T-helper 1 cell treated with Interleukin-12 subunit alpha and Interleukin-12 subunit beta and Interleukin-4 antibody, amounts not matched to agents 30 μg/mL and 1 μg/mL, for 36 hours (primary cell): ENCODE measurements around the gene MYH9.
A peak's percentile ranks its signal among the peaks of the same experiment; 100 is the strongest.
"Not testable (repeated sequence)": the region's sequence is repeated elsewhere in the genome, so short reads cannot be mapped to it uniquely, and the experiment has no call there.

Experiments
- H3K27ac Mint-ChIP-seq: one replicate; pipeline ENCODE4 v1.8.0; 2021; ENCODE audit warnings: mild to moderate bottlenecking, mixed read lengths
- H3K27me3 Mint-ChIP-seq: one replicate; pipeline ENCODE4 v1.8.0; 2021; ENCODE audit warnings: low read depth, mixed read lengths
- H3K36me3 Mint-ChIP-seq: one replicate; pipeline ENCODE4 v1.8.0; 2021; ENCODE audit warnings: low read depth, mixed read lengths
- H3K4me1 Mint-ChIP-seq: one replicate; pipeline ENCODE4 v1.8.0; 2021; ENCODE audit warnings: low read depth, mixed read lengths
- H3K4me3 Mint-ChIP-seq: one replicate; pipeline ENCODE4 v1.8.0; 2021; ENCODE audit warnings: mild to moderate bottlenecking, moderate library complexity, mixed read lengths
- H3K9me3 Mint-ChIP-seq: one replicate; pipeline ENCODE4 v1.8.0; 2021; ENCODE audit warnings: mixed read lengths

Gene MYH9

DNA sequence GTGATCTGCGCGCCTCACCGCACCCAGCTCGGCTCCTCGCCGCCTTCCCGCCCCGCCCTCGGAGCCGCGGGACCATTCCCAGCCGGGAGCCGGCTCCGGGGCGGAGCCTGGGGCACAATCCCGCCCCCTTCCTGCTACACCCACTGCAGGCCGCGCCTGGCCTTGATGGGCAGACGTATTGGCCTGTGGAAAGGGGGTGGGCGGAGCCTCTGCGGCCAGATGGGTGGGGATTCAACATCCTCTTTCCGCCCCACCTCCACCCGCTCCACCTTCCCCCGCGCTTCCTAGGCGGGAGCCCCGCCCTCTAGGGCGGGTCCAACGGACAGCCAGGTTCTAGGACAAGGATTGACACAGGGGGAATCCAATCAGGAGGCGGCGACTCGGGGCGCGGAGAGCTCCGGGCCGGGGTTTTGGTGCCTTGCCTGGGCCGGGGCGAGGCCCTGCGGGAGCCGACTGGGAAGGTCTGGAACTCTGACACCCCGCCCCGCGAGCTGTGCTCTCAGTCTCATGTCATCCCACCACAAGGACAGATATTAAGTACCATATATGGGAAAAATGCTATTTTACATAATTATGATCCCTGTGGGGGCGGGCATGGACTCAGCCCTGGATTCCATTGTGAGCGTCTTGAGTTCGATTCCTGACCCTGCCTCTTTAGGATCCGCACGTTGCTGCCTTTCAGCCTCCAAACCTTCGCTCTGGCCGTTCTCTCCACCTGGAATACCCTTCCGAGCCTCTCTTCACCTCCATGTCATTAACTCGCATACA, at the start of gene MYH9:
Gene MYH9 (minus strand): TSS at position 9 of the 768 bp plus-strand sequence. CDS start 38,731 bp downstream, outside the sequence.
- Mint-ChIP-seq H3K4me1 (peaks cover 36% of the 10 kb centered on the region), H3K36me3 (peaks cover 24% of the 10 kb centered on the region), H3K27me3 (no peaks in the 10 kb centered on the region)

GRCh38 chr22:36435516-36436415, 48.0 kb upstream of the MYH9 start:
- Mint-ChIP-seq H3K36me3 (peaks cover under 1% of the 10 kb centered on the region), H3K27me3 (no peaks in the 10 kb centered on the region), H3K4me1 (peaks cover 29% of the 10 kb centered on the region), H3K9me3 (no peaks in the 10 kb centered on the region), H3K4me3 (peak overlapping the region; percentile 36), H3K27ac (peak overlapping the region; percentile 62)

More for the DNA sequence above, at the start of gene MYH9:
- H3K4me3 Mint-ChIP-seq: peak within 1 kb of the TSS; percentile 93
- peak within 1 kb of the TSS; percentile 96 for H3K27ac Mint-ChIP-seq
- H3K9me3 Mint-ChIP-seq: no peaks in the 10 kb centered on the region

GRCh38 chr22:36433318-36434231, 45.8 kb upstream of the MYH9 start:
- Mint-ChIP-seq H3K4me3 (no peak overlapping the region), H3K36me3 (no peaks in the 10 kb centered on the region), H3K27ac (no peak overlapping the region), H3K9me3 (no peaks in the 10 kb centered on the region), H3K4me1 (peaks cover 19% of the 10 kb centered on the region), H3K27me3 (no peaks in the 10 kb centered on the region)

DNA sequence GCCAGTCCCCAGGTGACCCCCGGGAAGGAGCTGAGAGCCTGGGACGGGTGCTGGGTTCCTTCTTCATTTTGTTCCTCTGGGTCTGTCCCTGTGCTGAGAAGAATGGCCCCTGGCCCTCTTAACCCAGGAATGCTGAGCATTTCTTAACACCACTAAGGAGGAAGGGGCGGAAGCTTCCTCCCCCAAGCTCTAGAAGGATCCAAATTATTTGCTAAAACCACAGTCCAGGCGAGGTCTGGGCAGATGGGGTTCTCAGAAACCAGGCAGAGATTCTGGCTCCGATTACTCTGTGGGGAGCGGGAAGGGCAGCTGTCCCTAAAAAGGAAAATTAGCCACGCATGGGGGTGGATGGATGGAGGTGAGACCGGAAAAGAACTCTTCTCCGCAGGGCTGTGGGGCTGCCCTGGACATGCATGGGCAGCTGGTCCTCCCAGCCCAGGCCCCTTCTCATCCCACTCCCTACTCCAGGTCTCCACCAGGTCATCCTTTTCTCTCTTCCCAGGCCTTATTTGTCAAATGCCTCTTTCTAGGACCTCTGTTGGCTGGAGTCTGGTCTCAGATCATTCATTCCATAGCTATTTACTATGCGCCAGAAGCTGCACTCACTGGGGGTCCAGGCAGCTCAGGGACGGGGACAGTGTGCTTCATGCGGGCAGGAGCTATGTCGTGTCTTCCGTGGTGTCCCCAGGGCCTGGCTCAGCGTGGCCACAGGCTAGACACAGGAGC, 45.0 kb upstream of the MYH9 start:
- no peaks in the 10 kb centered on the region for H3K9me3 Mint-ChIP-seq
- no peaks in the 10 kb centered on the region for H3K27me3 Mint-ChIP-seq
- no peak overlapping the region for H3K4me3 Mint-ChIP-seq
- peaks cover 19% of the 10 kb centered on the region for H3K4me1 Mint-ChIP-seq
- H3K36me3 Mint-ChIP-seq: no peaks in the 10 kb centered on the region
- no peak overlapping the region for H3K27ac Mint-ChIP-seq

DNA sequence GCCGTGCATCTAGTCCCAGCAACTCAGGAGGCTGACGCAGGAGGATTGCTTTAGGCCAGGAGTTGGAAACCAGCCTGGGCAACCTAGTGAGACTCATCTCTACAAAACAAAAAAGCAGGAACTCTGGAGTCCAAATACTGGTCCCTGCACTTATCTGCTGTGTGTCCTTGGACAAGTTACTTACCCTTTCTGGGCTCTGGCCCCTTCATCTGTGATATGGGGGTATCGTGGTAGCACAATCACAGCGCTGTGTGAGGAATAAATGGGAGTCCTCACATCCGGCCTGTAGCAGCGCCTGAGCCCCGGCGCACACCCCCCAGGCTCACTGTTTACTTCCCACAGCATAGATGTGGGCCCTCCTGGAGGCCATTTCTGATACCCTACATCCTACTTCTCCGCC, 44.2 kb upstream of the MYH9 start:
- Mint-ChIP-seq H3K4me3 (no peak overlapping the region), H3K27me3 (no peaks in the 10 kb centered on the region), H3K36me3 (no peaks in the 10 kb centered on the region)

DNA sequence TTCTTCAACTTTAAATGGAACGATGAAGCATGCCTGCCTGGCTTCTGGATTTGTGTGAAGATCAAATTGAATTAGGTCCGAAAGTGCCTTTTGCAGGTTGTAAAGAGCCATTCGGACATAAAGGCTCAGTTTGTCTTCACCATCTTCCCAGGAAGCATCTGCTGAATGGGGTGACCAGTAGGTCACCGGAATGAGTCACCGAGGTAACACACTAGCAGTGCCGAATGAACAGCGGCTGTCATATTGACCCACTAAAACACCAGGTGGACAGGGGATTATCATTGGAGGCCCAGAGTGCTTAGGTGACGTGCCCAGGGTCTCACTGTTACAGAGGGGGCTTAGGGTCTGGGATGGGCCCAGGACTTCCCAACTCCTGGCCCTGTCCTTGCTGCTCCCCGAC, 43.1 kb upstream of the MYH9 start:
- no peak overlapping the region for H3K27ac Mint-ChIP-seq
- no peak overlapping the region for H3K4me3 Mint-ChIP-seq
- no peaks in the 10 kb centered on the region for H3K36me3 Mint-ChIP-seq
- H3K4me1 Mint-ChIP-seq: peaks cover 11% of the 10 kb centered on the region
- no peaks in the 10 kb centered on the region for H3K27me3 Mint-ChIP-seq
- no peaks in the 10 kb centered on the region for H3K9me3 Mint-ChIP-seq

More for the DNA sequence above, 44.2 kb upstream of the MYH9 start:
- Mint-ChIP-seq H3K9me3 (no peaks in the 10 kb centered on the region), H3K27ac (no peak overlapping the region), H3K4me1 (peaks cover 19% of the 10 kb centered on the region)

GRCh38 chr22:36427952-36428351, 40.2 kb upstream of the MYH9 start:
- not testable (repeated sequence) for H3K9me3 Mint-ChIP-seq, H3K27me3 Mint-ChIP-seq, H3K27ac Mint-ChIP-seq, H3K4me3 Mint-ChIP-seq, H3K36me3 Mint-ChIP-seq
- peaks cover 13% of the 10 kb centered on the region for H3K4me1 Mint-ChIP-seq

GRCh38 chr22:36425977-36426523, 38.3 kb upstream of the MYH9 start:
- peaks cover 13% of the 10 kb centered on the region for H3K4me1 Mint-ChIP-seq
- H3K9me3 Mint-ChIP-seq: no peaks in the 10 kb centered on the region
- H3K27me3 Mint-ChIP-seq: no peaks in the 10 kb centered on the region
- H3K27ac Mint-ChIP-seq: no peak overlapping the region
- no peaks in the 10 kb centered on the region for H3K36me3 Mint-ChIP-seq
- H3K4me3 Mint-ChIP-seq: no peak overlapping the region

DNA sequence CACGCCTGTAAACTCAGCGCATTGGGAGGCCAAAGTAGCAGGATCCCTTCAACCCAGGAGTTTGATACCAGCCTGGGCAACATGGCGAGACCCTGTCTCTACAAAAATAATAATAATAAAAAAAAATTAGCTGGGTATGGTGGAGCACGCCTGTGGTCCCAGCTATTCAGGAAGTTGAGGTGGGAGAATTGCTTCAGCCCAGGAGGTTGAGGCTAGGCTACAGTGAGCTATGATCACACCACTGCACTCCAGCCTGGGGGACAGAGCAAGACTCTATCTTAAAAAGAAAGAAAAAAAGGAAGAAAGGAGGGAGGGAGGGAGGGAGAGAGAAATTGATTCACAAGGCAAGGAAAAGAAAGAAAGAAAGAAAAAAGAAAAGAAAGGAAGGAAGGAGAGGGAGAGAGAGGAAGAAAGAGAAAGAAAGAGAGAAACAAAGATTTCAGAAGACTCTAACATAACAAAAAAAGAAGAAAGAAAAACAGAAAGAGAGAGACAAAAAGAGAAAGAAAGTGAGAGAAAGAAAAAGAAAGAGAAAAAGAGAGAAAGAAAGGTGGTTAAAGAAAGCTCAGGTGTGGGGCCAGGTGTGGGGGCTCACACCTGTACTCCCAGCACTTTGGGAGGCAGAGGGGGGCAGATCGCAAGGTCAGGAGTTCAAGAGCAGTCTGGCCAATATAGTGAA, 37.3 kb upstream of the MYH9 start:
- H3K9me3 Mint-ChIP-seq: no peaks in the 10 kb centered on the region
- peak overlapping the region; percentile 60 for H3K27ac Mint-ChIP-seq
- no peak overlapping the region for H3K4me3 Mint-ChIP-seq
- no peaks in the 10 kb centered on the region for H3K36me3 Mint-ChIP-seq
- no peaks in the 10 kb centered on the region for H3K27me3 Mint-ChIP-seq
- peaks cover 13% of the 10 kb centered on the region for H3K4me1 Mint-ChIP-seq

DNA sequence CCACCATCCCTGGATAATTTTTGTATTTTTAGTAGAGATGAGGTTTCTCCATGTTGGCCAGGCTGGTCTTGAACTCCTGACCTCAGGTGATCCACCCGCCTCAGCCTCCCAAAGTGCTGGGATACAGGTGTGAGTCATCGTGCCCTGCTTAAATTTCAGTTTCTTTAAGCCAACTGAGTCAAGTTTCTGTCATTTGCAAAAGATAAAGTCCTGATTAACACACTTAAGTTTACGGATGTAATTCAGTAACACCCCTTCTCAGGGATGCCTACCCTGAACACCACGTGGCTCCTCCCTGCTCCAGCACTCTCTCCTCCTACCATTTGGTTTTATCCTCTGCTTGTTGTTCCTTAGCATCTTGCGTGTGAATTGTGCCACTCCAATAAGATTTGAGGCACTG, 36.7 kb upstream of the MYH9 start:
- H3K27me3 Mint-ChIP-seq, H3K4me3 Mint-ChIP-seq, H3K27ac Mint-ChIP-seq, H3K9me3 Mint-ChIP-seq, H3K36me3 Mint-ChIP-seq: not testable (repeated sequence)
- H3K4me1 Mint-ChIP-seq: peaks cover 15% of the 10 kb centered on the region

DNA sequence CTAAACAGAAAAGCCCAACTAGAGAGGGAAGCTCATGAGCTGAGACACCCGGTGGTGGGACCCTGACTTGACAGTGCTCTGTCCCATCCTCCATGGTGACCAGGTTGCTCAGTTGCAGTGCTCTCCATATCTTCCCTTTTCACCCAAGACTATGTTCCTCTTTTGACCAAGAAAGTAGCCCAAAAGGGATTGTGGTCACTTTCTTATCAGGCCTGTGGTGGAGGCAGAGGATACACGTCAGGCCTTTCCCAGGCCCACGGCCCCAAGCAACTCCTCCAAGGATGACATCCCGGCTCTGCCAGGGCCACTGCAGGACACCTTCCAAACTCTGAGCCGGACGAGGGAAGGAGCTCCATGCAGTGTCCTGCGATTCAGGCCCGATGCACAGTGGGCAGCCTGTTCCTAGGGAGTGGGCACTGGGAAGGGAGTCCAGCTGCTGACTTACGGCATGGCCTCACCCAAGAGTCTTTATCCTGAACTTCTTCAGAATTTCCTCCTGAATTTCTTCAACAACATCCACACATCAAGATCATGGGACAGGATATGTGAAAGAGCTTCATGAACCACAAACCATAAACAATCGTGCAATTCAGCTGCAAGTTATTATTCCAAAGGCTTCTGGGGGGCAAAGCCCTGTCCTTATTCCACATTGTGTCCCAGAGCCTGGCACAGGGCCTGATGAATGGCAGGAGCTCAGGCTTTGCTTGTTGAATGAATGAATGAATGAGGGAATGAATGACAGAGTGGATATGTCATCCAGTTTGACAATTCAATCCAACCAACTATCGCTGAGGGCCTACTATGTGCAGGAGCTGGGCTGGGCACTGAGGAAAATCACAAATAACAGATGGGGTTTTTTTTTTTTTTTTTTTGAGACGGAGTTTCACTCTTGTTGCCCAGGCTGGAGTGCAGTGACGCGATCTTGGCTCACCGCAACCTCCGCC, 36.0 kb upstream of the MYH9 start:
- H3K9me3 Mint-ChIP-seq: no peaks in the 10 kb centered on the region
- no peak overlapping the region for H3K4me3 Mint-ChIP-seq
- no peaks in the 10 kb centered on the region for H3K27me3 Mint-ChIP-seq
- no peaks in the 10 kb centered on the region for H3K36me3 Mint-ChIP-seq
- H3K27ac Mint-ChIP-seq: no peak overlapping the region
- H3K4me1 Mint-ChIP-seq: peaks cover 20% of the 10 kb centered on the region

GRCh38 chr22:36422287-36423014, 34.7 kb upstream of the MYH9 start:
- H3K9me3 Mint-ChIP-seq: no peaks in the 10 kb centered on the region
- no peak overlapping the region for H3K4me3 Mint-ChIP-seq
- no peaks in the 10 kb centered on the region for H3K27me3 Mint-ChIP-seq
- peaks cover 20% of the 10 kb centered on the region for H3K4me1 Mint-ChIP-seq
- H3K36me3 Mint-ChIP-seq: no peaks in the 10 kb centered on the region
- H3K27ac Mint-ChIP-seq: no peak overlapping the region
